HG03139 (cell line): ENCODE data around the gene NUDT8.
"Not testable (repeated sequence)": the region's sequence is repeated elsewhere in the genome, so short reads cannot be mapped to it uniquely, and the experiment has no call there.

Experiments used
- ATAC-seq: cut with Tn5 transposase; IDR thresholded peaks from one replicate; pipeline ENCODE4 v1.9.1; 2021; ENCODE audit not compliant: unreplicated experiment

Gene NUDT8

DNA sequence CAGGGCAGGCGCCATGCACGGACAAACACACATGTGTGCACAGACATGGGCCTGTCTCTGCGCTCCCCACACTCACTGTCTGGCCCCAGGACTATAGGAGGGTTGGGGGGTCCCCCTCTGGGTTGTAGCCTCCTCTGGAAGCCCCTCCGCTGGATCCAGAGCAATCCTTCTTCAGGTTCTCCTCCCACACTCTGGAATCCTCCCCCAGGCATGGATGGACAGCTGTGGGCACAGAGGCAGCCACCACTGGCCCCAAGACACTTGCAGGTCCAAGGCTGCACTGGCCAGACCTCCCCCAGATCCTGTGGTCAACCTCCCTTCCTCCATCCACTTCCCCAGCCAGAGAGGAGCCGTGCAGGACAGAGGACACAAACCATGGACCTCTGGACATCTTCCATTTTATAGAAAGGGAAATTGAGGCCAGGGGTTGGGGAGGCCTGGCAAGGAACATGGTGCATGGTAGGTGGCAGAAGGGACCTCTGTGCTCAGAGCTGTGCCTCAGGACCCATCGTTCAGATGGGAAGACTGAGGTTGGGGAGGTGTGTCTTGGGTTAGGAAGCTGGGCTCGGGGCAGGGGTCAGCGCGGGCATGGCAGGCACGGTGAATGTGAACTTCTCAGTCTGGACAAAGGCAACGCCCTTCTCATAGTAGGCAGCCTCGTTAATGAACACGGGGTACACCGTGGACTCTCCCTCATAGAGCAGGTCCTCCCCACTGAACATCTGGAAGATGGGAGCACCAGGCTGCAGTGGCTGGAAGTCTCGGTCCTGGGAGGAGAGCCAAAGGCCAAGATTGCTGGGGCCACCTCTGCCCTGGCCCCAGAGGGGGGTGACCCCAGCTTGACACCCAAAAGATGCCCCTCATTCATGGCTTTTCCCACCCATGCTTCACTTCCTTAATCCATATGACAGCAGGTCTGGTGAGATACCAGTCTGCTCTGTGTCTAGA, 12.7 kb upstream of the NUDT8 start:
- no peak for ATAC-seq

- ATAC-seq, result no peak
Observed at GRCh38 chr11:67641338-67642172, 11.8 kb upstream of the NUDT8 start.

- no peak for ATAC-seq
Observed at GRCh38 chr11:67640758-67641337, 11.1 kb upstream of the NUDT8 start.

- no peak for ATAC-seq
Observed at GRCh38 chr11:67640021-67640757, 10.5 kb upstream of the NUDT8 start.

- ATAC-seq, result no peak
Observed at GRCh38 chr11:67639438-67639859, 9.7 kb upstream of the NUDT8 start, which contains the start of gene TBX10. Gene TBX10 (minus strand): TSS chr11:67639763. CDS start chr11:67639472, 291 bp downstream.

DNA sequence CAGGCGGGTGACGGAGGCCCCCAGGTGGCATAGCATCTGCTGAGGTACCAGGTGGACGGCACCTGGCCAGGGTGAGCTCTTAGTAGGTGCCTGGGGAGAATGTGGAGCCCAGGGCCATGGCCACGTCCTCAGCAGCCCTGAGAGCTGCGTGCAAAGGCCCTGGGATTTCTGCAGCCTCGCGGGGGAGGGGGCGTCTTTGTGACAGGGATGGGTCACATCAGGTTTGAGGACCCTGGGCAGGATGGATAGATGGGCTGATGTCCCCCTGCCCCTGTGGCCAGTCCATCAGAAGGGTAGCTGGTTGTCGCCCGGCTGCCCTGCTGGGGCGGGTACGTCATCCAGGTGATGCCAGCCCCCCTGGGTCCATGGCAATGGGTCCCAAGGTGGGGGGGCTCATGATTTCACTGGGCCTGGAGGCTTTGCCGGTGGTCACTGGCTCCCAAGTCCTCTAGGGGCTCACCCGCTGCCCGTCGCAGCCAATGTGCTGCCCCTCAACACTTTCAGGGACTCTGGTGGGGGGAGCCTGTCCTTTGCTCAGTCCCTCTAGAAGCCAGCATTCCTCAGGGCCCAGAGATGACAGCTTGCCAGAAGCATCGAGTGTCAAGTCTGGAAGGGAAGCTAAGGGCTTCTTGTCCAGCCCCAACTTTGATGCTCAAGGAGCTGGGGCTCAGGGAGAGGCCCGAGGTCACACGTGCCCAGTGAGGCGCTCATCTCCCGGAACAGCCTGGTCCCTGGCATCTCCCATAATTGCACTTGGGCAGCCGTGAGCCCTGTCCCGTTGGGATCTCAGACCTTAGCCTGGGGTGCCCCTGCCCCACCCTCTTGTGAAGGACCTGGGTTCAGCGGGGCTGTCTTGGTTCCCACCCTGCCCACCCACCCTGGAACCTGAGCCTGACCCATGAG, 9.0 kb upstream of the NUDT8 start:
- ATAC-seq, result no peak

DNA sequence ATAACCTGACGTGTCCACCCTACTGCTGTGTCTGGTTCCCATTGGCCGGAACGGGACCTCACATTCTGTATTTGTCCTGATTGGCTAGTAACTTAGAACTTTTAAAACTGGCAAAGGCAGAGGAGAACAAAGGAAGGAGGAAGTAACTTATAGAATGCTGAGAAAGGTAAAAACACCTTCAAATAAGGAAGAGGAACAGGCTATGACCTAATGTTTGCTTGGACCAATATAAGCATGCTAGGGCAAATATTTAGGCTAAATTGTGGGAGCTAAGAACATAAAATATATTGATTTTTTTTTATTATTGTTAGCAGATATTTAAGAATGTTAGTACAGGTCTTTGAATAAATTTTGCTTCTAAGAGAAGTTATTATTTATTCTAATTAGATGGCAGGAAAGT, 7.7 kb upstream of the NUDT8 start:
- ATAC-seq, result not testable (repeated sequence)

- no peak for ATAC-seq
Observed at GRCh38 chr11:67636962-67637361, 7.2 kb upstream of the NUDT8 start.

- ATAC-seq, result no peak
Observed at GRCh38 chr11:67635231-67635521, 5.4 kb upstream of the NUDT8 start.

DNA sequence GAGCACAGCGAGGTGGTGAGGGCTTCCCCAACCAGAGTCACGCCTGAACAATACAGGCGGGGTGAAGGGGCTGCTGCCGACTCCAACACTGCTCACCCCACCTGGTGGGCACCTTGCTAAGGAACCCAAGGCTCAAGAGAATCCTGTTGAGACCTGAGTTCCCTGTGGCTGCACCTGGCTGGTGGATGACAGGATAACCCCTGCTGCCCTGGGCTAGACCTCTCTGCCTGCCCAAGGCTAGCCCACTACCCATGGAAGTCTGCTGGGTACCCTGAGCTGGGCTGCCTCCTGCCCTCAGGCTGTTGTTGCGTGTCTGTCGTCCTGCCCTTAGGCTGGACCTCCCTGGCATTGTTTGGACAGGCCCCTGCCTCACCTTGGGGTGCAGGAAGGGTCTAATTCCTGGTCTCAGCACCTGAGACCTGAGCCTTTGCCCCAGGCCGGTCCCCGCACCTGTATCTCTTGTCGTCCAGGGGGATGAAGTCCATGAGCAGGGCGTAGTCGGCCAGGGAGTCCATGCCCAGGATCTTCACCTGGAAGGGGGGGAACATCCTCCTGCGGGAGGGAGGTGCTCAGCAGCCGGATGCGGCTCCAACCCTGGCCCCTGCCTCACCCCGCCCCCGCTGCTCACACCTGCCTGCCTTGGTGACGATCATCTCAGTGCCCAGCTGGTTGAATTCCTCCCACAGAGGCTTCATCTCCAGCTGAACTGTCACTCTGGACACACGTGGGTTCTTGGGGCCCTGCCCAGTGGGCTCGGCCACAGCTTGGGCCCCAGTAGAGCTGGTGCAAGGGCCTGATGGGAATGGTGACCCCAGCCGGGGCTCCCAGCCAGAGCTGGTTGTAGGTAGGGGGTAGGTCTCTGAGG, 4.9 kb upstream of the NUDT8 start:
- ATAC-seq, result no peak

- no peak for ATAC-seq
Observed at GRCh38 chr11:67633758-67634365, 4.1 kb upstream of the NUDT8 start.

GRCh38 chr11:67632982-67633755, 3.4 kb upstream of the NUDT8 start:
- ATAC-seq, result no peak

GRCh38 chr11:67632175-67632981, 2.6 kb upstream of the NUDT8 start:
- no peak for ATAC-seq

DNA sequence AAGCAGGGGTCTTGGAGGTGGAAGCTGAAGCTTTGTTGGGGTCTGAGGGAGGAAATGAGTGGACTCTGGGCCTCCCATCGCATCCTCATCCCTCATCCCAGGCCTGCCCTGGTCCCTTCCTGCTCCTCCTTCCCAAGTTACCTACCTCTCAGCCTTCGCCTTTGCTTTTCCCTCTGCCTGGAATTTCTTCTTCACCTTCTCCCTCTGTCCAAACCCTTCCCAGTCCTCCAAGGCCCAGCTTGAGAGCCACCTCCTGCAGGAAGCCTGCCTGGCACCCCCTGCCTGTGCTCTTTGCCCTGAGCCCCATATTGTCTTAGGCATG, 2.1 kb upstream of the NUDT8 start:
- ATAC-seq, result no peak

DNA sequence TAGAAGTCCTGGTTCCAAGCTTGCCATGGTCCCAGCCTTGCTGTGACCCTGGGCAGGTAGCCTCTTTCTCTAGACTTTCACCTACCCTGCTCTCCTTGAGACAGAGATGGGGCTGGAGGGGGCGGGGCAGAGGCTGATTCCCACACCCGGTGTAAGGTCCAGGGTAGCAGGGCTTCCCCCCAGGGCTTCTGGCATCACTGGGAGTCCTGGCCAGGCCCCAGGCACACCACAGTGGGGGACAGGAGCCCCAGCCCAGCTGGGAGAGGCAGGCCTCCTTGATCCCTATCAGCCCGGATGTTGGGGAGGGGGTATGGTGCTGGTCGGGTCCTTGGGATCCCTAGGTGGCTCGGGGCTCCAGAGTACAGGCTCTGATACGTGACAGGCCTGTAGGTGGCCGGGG, 1.7 kb upstream of the NUDT8 start:
- no peak for ATAC-seq

GRCh38 chr11:67630943-67631331, 1.2 kb upstream of the NUDT8 start:
- no peak for ATAC-seq
